Right hindlimb (tissue), 1 donor: ENCODE data around the gene GOLGA8M.
"Not testable (repeated sequence)": the region's sequence is repeated elsewhere in the genome, so short reads cannot be mapped to it uniquely, and the experiment has no call there.

Experiments
- DNase-seq: peaks from one replicate; pipeline ENCODE4 v3.0.0-alpha.2; 2018

The GOLGA8M gene

GRCh38 chr15:28712270-28712669, at the start of gene GOLGA8M:
Gene GOLGA8M (minus strand): TSS chr15:28712421. CDS start chr15:28712323, 98 bp downstream.
- not testable (repeated sequence) for DNase-seq

GRCh38 chr15:28742890-28743289, 30.7 kb upstream of the GOLGA8M start:
- DNase-seq, result not testable (repeated sequence)

GRCh38 chr15:28738590-28739292, 26.5 kb upstream of the GOLGA8M start:
- DNase-seq, result not testable (repeated sequence)

- not testable (repeated sequence) for DNase-seq
These were observed 26.0 kb upstream of the GOLGA8M start for GRCh38 chr15:28738200-28738561.

- DNase-seq, result peak; percentile 53
These were observed 25.4 kb upstream of the GOLGA8M start for GRCh38 chr15:28737521-28738199.

- DNase-seq, result not testable (repeated sequence)
These were observed 15.8 kb upstream of the GOLGA8M start for GRCh38 chr15:28728061-28728460.

- DNase-seq, result not testable (repeated sequence)
These were observed 14.8 kb upstream of the GOLGA8M start for GRCh38 chr15:28727026-28727425.

- DNase-seq, result no peak
These were observed 13.9 kb upstream of the GOLGA8M start for GRCh38 chr15:28726102-28726501.

GRCh38 chr15:28725556-28725955, 13.3 kb upstream of the GOLGA8M start:
- DNase-seq, result no peak

- not testable (repeated sequence) for DNase-seq
These were observed 11.8 kb upstream of the GOLGA8M start for GRCh38 chr15:28723986-28724385.

GRCh38 chr15:28719626-28720025, 7.4 kb upstream of the GOLGA8M start:
- DNase-seq, result not testable (repeated sequence)

GRCh38 chr15:28718576-28718975, 6.4 kb upstream of the GOLGA8M start:
- DNase-seq, result not testable (repeated sequence)

GRCh38 chr15:28714176-28714575, 2.0 kb upstream of the GOLGA8M start:
- not testable (repeated sequence) for DNase-seq

- DNase-seq, result not testable (repeated sequence)
These were observed 8.3 kb downstream of the GOLGA8M start for GRCh38 chr15:28703927-28704326.

- DNase-seq, result not testable (repeated sequence)
These were observed 9.8 kb downstream of the GOLGA8M start for GRCh38 chr15:28702427-28702826.

- not testable (repeated sequence) for DNase-seq
These were observed 18.0 kb downstream of the GOLGA8M start for GRCh38 chr15:28694006-28694751.

GRCh38 chr15:28693021-28693420, 19.2 kb downstream of the GOLGA8M start:
- DNase-seq, result not testable (repeated sequence)

GRCh38 chr15:28673533-28673932, 38.7 kb downstream of the GOLGA8M start:
- DNase-seq, result not testable (repeated sequence)

GRCh38 chr15:28672122-28672521, 40.1 kb downstream of the GOLGA8M start:
- DNase-seq, result not testable (repeated sequence)

GRCh38 chr15:28666402-28666801, 45.8 kb downstream of the GOLGA8M start:
- DNase-seq, result not testable (repeated sequence)

- DNase-seq, result not testable (repeated sequence)
These were observed 47.6 kb downstream of the GOLGA8M start for GRCh38 chr15:28664575-28664974.

- not testable (repeated sequence) for DNase-seq
These were observed 48.5 kb downstream of the GOLGA8M start for GRCh38 chr15:28663717-28664116.

- not testable (repeated sequence) for DNase-seq
These were observed 51.5 kb downstream of the GOLGA8M start for GRCh38 chr15:28660750-28661149.
